ENCODE data around the gene CCDC190.

The CCDC190 gene

DNA sequence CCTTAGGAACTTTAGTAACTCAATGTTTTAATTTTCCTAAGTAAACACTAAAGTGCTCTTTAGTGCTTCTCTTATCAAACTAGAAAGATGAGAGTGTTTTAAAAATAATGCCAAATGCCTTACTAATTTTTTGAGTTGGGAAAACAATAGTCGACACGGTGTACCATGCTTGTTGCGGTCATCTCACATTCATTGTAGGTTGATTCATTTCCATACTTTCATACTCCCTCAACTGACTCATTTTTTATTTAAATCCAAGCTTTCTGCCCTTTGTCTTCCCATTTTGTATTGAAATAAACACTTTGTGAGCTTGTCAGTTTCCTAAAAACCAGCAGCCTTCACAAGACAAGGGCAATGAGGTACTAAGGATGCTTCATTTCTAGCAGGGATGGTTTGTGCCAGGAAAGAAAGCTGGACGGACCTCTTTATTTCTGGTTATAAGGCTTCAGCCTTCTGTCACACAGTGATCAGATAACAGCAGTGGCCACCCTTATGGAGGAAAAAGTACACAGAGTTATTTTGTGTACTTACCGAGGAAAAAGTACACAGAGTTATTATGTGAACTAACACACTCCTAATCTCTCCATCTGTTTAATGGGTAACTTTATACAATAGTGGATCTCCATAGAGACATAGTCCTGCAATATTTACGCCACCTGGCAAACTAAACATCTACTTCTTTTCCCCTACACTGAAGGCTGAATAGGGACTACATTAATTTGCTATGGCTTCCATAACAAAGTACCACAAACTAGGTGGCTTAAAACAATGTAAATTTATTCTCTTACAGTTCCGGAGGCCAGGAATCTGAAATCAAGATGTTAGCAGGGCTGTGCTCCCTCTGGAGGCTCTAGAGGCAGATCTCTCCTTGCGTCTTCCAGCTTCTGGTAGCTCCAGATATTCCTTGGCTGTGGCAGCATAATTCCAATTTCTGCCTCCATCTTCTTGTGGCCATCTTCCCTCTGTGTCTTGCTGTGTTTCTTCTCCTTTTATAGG is 13.0 kb upstream of the CCDC190 start:
- TF ChIP-seq NFIC (IDR thresholded peaks at IDR 0.05) (no peak), YY1 (IDR thresholded peaks at IDR 0.05; ENCODE audit: low read depth) (no peak), TAF1 (IDR thresholded peaks at IDR 0.05; ENCODE audit: low read depth) (no peak), TEAD4 (IDR thresholded peaks at IDR 0.05) (no peak), RAD21 (IDR thresholded peaks at IDR 0.05; ENCODE audit: low read depth) (no peak), USF1 (IDR thresholded peaks at IDR 0.05) (no peak), EP300 (IDR thresholded peaks at IDR 0.05; ENCODE audit: borderline replicate concordance) (no peak), ZBTB7A (IDR thresholded peaks at IDR 0.05; ENCODE audit: low read depth) (no peak), EGR1 (IDR thresholded peaks at IDR 0.05) (no peak), CREB1 (IDR thresholded peaks at IDR 0.05; ENCODE audit: low read depth) (no peak), TCF12 (IDR thresholded peaks at IDR 0.05; ENCODE audit: low read depth) (no peak), FOXM1 (IDR thresholded peaks at IDR 0.05; ENCODE audit: borderline replicate concordance, low read depth) (no peak), CEBPB (IDR thresholded peaks at IDR 0.05) (no peak)
- TF ChIP-seq, protein P1, sequence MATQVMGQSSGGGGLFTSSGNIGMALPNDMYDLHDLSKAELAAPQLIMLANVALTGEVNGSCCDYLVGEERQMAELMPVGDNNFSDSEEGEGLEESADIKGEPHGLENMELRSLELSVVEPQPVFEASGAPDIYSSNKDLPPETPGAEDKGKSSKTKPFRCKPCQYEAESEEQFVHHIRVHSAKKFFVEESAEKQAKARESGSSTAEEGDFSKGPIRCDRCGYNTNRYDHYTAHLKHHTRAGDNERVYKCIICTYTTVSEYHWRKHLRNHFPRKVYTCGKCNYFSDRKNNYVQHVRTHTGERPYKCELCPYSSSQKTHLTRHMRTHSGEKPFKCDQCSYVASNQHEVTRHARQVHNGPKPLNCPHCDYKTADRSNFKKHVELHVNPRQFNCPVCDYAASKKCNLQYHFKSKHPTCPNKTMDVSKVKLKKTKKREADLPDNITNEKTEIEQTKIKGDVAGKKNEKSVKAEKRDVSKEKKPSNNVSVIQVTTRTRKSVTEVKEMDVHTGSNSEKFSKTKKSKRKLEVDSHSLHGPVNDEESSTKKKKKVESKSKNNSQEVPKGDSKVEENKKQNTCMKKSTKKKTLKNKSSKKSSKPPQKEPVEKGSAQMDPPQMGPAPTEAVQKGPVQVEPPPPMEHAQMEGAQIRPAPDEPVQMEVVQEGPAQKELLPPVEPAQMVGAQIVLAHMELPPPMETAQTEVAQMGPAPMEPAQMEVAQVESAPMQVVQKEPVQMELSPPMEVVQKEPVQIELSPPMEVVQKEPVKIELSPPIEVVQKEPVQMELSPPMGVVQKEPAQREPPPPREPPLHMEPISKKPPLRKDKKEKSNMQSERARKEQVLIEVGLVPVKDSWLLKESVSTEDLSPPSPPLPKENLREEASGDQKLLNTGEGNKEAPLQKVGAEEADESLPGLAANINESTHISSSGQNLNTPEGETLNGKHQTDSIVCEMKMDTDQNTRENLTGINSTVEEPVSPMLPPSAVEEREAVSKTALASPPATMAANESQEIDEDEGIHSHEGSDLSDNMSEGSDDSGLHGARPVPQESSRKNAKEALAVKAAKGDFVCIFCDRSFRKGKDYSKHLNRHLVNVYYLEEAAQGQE (IDR thresholded peaks at IDR 0.05; ENCODE audit: low read depth) = no peak
- TF ChIP-seq, protein P2, sequence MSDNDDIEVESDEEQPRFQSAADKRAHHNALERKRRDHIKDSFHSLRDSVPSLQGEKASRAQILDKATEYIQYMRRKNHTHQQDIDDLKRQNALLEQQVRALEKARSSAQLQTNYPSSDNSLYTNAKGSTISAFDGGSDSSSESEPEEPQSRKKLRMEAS (IDR thresholded peaks at IDR 0.05) = no peak

DNA sequence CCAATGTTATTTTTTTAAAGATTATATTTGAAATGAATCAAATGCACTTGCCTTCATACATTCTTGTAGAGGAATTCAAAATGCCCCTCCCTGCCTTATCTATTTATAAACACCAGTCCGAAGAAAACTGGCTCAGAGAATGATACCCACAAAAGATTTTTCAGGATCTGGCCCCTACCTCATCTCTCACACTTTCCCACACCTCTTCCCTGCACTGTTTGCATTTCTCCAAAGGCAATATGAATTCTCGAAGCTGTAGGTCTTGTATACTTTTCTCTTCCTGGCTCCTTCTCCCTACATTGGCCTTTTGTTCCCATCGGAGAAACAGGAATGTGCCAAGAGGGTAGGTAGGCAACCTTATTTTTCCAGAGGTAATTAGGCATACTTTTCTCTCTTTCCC is 12.0 kb upstream of the CCDC190 start:
- TF ChIP-seq TAF1 (IDR thresholded peaks at IDR 0.05; ENCODE audit: low read depth) (no peak), YY1 (IDR thresholded peaks at IDR 0.05; ENCODE audit: low read depth) (no peak), TEAD4 (IDR thresholded peaks at IDR 0.05) (no peak), CREB1 (IDR thresholded peaks at IDR 0.05; ENCODE audit: low read depth) (no peak), EP300 (IDR thresholded peaks at IDR 0.05; ENCODE audit: borderline replicate concordance) (no peak), NFIC (IDR thresholded peaks at IDR 0.05) (no peak), RAD21 (IDR thresholded peaks at IDR 0.05; ENCODE audit: low read depth) (no peak), EGR1 (IDR thresholded peaks at IDR 0.05) (no peak), USF1 (IDR thresholded peaks at IDR 0.05) (no peak), CEBPB (IDR thresholded peaks at IDR 0.05) (no peak), FOXM1 (IDR thresholded peaks at IDR 0.05; ENCODE audit: borderline replicate concordance, low read depth) (no peak)
- TF ChIP-seq, protein P1 (IDR thresholded peaks at IDR 0.05; ENCODE audit: low read depth) = no peak
- TF ChIP-seq, protein P2 (IDR thresholded peaks at IDR 0.05) = no peak

DNA sequence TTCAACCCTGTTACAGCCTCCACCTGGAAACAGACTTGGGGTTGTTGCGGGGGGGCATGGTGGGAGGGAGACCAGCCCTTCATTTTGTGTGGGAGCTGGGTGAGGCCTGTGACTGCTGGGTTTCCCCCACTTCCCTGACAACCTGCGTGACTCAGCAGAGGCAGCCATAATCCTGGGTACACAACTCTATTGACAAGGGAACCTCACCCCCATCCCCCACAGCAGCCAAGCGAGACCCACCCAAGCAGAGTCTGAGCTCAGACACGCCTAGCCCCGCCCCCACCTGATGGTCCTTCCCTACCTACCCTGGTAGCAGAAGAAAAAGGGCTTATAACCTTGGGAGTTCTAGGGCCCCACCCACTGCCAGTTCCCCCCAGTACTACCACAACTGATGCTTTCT is 8.0 kb upstream of the CCDC190 start:
- TF ChIP-seq EGR1 (IDR thresholded peaks at IDR 0.05) (no peak), ZBTB7A (IDR thresholded peaks at IDR 0.05; ENCODE audit: low read depth) (no peak), CEBPB (IDR thresholded peaks at IDR 0.05) (no peak), TAF1 (IDR thresholded peaks at IDR 0.05; ENCODE audit: low read depth) (no peak), NFIC (IDR thresholded peaks at IDR 0.05) (no peak), TEAD4 (IDR thresholded peaks at IDR 0.05) (no peak), USF1 (IDR thresholded peaks at IDR 0.05) (no peak), CREB1 (IDR thresholded peaks at IDR 0.05; ENCODE audit: low read depth) (no peak), EP300 (IDR thresholded peaks at IDR 0.05; ENCODE audit: borderline replicate concordance) (no peak), TCF12 (IDR thresholded peaks at IDR 0.05; ENCODE audit: low read depth) (no peak)
- TF ChIP-seq, protein P1 (IDR thresholded peaks at IDR 0.05; ENCODE audit: low read depth) = no peak
- TF ChIP-seq, protein P2 (IDR thresholded peaks at IDR 0.05) = no peak
